SK-MEL-5 (cell line): ENCODE data around the gene CGB7. TPM values are rescaled to one million over a fixed set of nuclear protein-coding genes. Genes with fewer than 3 reads are reported as not detected.

Source experiments
- DNase-seq: peaks from one replicate; pipeline ENCODE4 v3.0.0-alpha.2; 2016; ENCODE audit warnings: low read depth, low spot score
- in situ Hi-C: cut with HindIII; loops from 2 replicates; pipeline ENCODE4 v1.10.0; 2016; ENCODE audit warnings: low sequenced_read_pairs, high pct_unique_total_duplicates, low pct_unique_long_range_greater_than_20kb
- small RNA-seq, 2 experiments: library from RNA; depleted of rRNA; stranded (forward); fragments of <200 nt; gene quantifications; one replicate each; pipeline ENCODE3, GENCODE V24; 2014
- total RNA-seq: library from RNA; depleted of rRNA; stranded (reverse); fragments of >200 nt; shearing (Covaris generic); gene quantifications from 2 replicates; pipeline ENCODE4 v1.2.3, GENCODE V29; 2014; rRNA removed

Gene CGB7
- total RNA-seq, 1 experiment from 2014 or later: not detected

GRCh38 chr19:49009828-49010227, 47.7 kb downstream of the CGB7 start:
- in situ Hi-C loops: no loop called here
- no peak for DNase-seq

DNA sequence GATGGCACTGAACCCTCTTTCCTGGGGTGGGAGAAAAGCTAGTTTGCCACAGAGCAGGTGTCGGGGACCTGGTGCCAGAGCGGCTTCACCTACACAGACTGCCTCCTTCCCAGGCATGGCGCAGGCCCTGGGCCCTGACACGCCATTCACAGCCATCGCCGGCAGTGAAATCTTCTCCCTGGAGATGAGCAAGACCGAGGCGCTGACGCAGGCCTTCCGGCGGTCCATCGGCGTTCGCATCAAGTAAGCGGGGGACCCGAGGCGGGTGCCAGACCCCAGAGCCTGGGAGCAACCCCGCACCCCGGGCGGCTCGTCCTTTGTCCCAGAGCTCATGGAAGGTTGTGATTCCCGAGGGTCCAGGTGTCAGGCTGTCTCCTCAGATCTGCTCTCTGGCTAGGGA, 50.6 kb downstream of the CGB7 start:
- in situ Hi-C loops: no loop called here
- no peak for DNase-seq

DNA sequence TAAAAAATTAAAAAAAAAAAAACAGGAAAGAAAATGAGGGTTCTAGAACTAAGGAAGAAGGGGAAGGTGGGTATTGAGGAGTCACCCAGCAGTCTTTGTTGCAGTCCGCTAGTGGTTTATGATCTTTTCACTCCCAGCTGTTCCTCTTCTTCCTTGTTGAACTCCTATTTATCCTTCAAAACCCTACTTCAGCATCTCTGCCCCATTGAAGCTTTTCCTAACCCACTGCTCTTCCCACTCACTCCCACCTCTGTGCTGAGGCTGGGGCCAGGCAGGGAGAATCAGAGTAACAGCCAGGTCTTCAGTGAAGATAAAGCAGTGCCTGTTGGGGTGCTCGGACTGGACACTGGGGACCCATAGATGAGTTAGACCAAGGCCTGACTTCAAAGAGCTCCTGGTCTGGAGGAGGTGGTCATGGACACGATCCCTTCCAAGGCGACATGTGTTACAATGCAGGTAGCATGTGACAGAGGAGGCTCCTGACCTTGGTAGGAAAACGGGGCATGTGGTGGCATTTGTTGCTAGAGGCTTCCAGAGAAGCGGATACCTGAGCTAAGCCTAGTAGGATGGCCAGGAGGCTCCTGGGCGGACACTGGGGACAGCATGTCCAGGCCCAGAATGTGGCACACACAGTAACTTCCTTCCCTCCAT, 52.5 kb downstream of the CGB7 start:
- DNase-seq: no peak
- in situ Hi-C loops: no loop called here

Small RNAs within 50 kb of the gene (small RNA-seq; reads per million reads assigned to genes)
- gene MIR6798 (0 to 0.05 reads per million in 2 experiments), gene RN7SL708P (0 reads per million in 2 experiments)

Other genes starting within 250 kb of the CGB7 start
- gene BCAT2, start 246.7 kb downstream of the CGB7 start, total RNA-seq: 12.5 and 14.4 TPM in 2 replicates
- gene HSD17B14, start 221.3 kb downstream of the CGB7 start, total RNA-seq: 53.9 and 58.9 TPM in 2 replicates
- 3.0 and 3.1 TPM in 2 replicates for gene PLEKHA4, start 189.1 kb downstream of the CGB7 start, total RNA-seq
- gene PPP1R15A, start 185.3 kb downstream of the CGB7 start, total RNA-seq: 26.3 and 30.2 TPM in 2 replicates
- gene TULP2, start 159.0 kb downstream of the CGB7 start, total RNA-seq: not detected in 2 replicates
- gene NUCB1, start 157.4 kb downstream of the CGB7 start, total RNA-seq: 164 and 168 TPM in 2 replicates
- 0.24 and 0.45 TPM in 2 replicates for gene DHDH, start 124.0 kb downstream of the CGB7 start, total RNA-seq
- 90.3 and 108 TPM in 2 replicates for gene BAX, start 102.9 kb downstream of the CGB7 start, total RNA-seq
- gene FTL, start 92.4 kb downstream of the CGB7 start, total RNA-seq: 1,840 and 1,902 TPM in 2 replicates
- 29.3 and 33.1 TPM in 2 replicates for gene GYS1, start 64.4 kb downstream of the CGB7 start, total RNA-seq
- gene RUVBL2, start 63.9 kb downstream of the CGB7 start, total RNA-seq: 199 and 203 TPM in 2 replicates
- gene LHB, start 40.7 kb downstream of the CGB7 start, total RNA-seq: not detected in 2 replicates
- not detected in 2 replicates for gene CGB3, start 33.4 kb downstream of the CGB7 start, total RNA-seq
- not detected in 2 replicates for gene CGB2, start 25.9 kb downstream of the CGB7 start, total RNA-seq
- gene CGB1, start 20.9 kb downstream of the CGB7 start, total RNA-seq: not detected in 2 replicates
- gene CGB5, start 13.9 kb downstream of the CGB7 start, total RNA-seq: not detected in 2 replicates
- gene CGB8, start 8.6 kb downstream of the CGB7 start, total RNA-seq: not detected in 2 replicates
- gene NTF4, start 7.1 kb upstream of the CGB7 start, total RNA-seq: not detected in 2 replicates
- gene KCNA7, start 14.9 kb upstream of the CGB7 start, total RNA-seq: 0.03 TPM in 2 replicates
- 141 and 179 TPM in 2 replicates for gene SNRNP70, start 27.7 kb upstream of the CGB7 start, total RNA-seq
- gene LIN7B, start 56.6 kb upstream of the CGB7 start, total RNA-seq: 5.6 and 6.4 TPM in 2 replicates
- 1.1 and 1.8 TPM in 2 replicates for gene C19orf73, start 61.4 kb upstream of the CGB7 start, total RNA-seq
- 8.8 and 9.9 TPM in 2 replicates for gene PPFIA3, start 61.8 kb upstream of the CGB7 start, total RNA-seq
- gene HRC, start 97.6 kb upstream of the CGB7 start, total RNA-seq: not detected in 2 replicates
- gene TRPM4, start 100.0 kb upstream of the CGB7 start, total RNA-seq: 3.4 and 3.5 TPM in 2 replicates